HCT116 (cell line): ENCODE data around the gene CGNL1. TPM values are rescaled to one million over a fixed set of nuclear protein-coding genes. Genes with fewer than 3 reads are reported as not detected.

Source experiments
- ATAC-seq: fragments of 200-7000 bp; cut with Tn5 transposase; 2 replicates; pipeline ENCODE4 v1.9.1; 2020; ENCODE audit warnings: mild to moderate bottlenecking, moderate library complexity
- BruUV-seq: library from RNA; stranded (reverse); fragments of 400-500 nt; replicated peaks from 2 replicates; lab custom pipeline; 2021; lab: Mats Ljungman, UMichigan
- CTCF ChIA-PET: fragments of 300-600 bp; sonication (Branson Sonifier 250); formaldehyde crosslinking; loops from one replicate; lab custom pipeline; 2021; ENCODE audit warnings: antibody characterized with exemption; lab: Charles Lee
- POLR2A ChIA-PET: fragments of 300-600, 350-600 bp; sonication (Branson Sonifier 250); formaldehyde crosslinking; loops from one replicate; lab custom pipeline; 2021; ENCODE audit warnings: antibody characterized with exemption; lab: Charles Lee
- RAD21 ChIA-PET, 2 experiments: fragments of 300-600 bp; sonication (Branson Sonifier 250); formaldehyde crosslinking; loops; one replicate each; lab custom pipeline; 2023; ENCODE audit warnings: low total read pairs in 2 of 2; ENCODE audit not compliant: uncharacterized antibody in 2 of 2, unreplicated experiment in 2 of 2, low non-redundant PET in 1 of 2; lab: Charles Lee
- DNase-seq: peaks from one replicate; pipeline ENCODE4 v3.0.0-alpha.2; 2010; ENCODE audit warnings: low read depth, low spot score
- H2AFZ ChIP-seq: fragments of 200-600 bp; shearing (Covaris generic), sonication (generic); 2 replicates; pipeline ENCODE4 v1.6.1; 2017; ENCODE audit warnings: low read depth, mixed run types, mixed read lengths, antibody characterized with exemption, low read length; ENCODE audit not compliant: poor library complexity, severe bottlenecking
- H3K27ac ChIP-seq: 2 replicates; pipeline ENCODE4 v1.5.1; 2012; ENCODE audit warnings: low read depth, low read length
- H3K27me3 ChIP-seq: fragments of 200-600 bp; sonication (generic); 2 replicates; pipeline ENCODE4 v1.6.1; 2016; ENCODE audit warnings: mixed run types, low read length, mixed read lengths; ENCODE audit not compliant: insufficient read depth
- H3K36me3 ChIP-seq, 2 experiments: fragments of 200-500 bp in 1 of 2; fragments of 200-600 bp in 1 of 2; sonication (Bioruptor generic) in 1 of 2; sonication (generic) in 1 of 2; 2 replicates each; pipeline versions ENCODE4 v1.5.1 to v1.6.1; 2014 to 2016; ENCODE audit warnings: low read length in 2 of 2, inconsistent platforms in 1 of 2, mixed read lengths in 1 of 2, mixed run types in 1 of 2; ENCODE audit not compliant: insufficient read depth in 2 of 2, control insufficient read depth in 1 of 2
- H3K4me1 ChIP-seq, 2 experiments: fragments of 200-600 bp in 1 of 2; sonication (generic) in 1 of 2; 2 replicates each; pipeline versions ENCODE4 v1.5.1 to v1.6.1; 2012 to 2017; ENCODE audit warnings: low read length in 2 of 2, inconsistent platforms in 1 of 2, mild to moderate bottlenecking in 1 of 2, mixed read lengths in 1 of 2, mixed run types in 1 of 2, moderate library complexity in 1 of 2; ENCODE audit not compliant: insufficient read depth in 2 of 2, control insufficient read depth in 1 of 2
- H3K4me2 ChIP-seq: fragments of 200-600 bp; sonication (generic); 2 replicates; pipeline ENCODE4 v1.6.1; 2017; ENCODE audit warnings: mixed run types, low read length, mixed read lengths
- H3K4me3 ChIP-seq, 2 experiments: fragments of 200-600 bp in 1 of 2; sonication (generic) in 1 of 2; replicated peaks in 1 of 2; 2 replicates each; pipeline ENCODE4 v1.5.1; 2011 to 2016; ENCODE audit warnings: low read length in 2 of 2, control low read depth in 1 of 2, low read depth in 1 of 2, mild to moderate bottlenecking in 1 of 2, mixed read lengths in 1 of 2, mixed run types in 1 of 2
- H3K79me2 ChIP-seq: fragments of 200-600 bp; sonication (generic); 2 replicates; pipeline ENCODE4 v1.6.1; 2017; ENCODE audit warnings: mild to moderate bottlenecking, mixed run types, low read length, moderate library complexity, mixed read lengths; ENCODE audit not compliant: insufficient read depth
- H3K9ac ChIP-seq: fragments of 200-600 bp; sonication (generic); 2 replicates; pipeline ENCODE4 v1.6.1; 2016; ENCODE audit warnings: low read length, mixed read lengths
- H3K9me2 ChIP-seq: fragments of 200-600 bp; sonication (generic), shearing (Covaris generic); 2 replicates; pipeline ENCODE4 v1.6.1; 2017; ENCODE audit warnings: mixed run types, mild to moderate bottlenecking, moderate library complexity; ENCODE audit not compliant: insufficient read depth
- H3K9me3 ChIP-seq, 2 experiments: fragments of 200-500 bp in 1 of 2; fragments of 200-600 bp in 1 of 2; sonication (Bioruptor generic) in 1 of 2; sonication (generic) in 1 of 2; 2 replicates each; pipeline ENCODE4 v1.6.1; 2014 to 2017; ENCODE audit warnings: low read length in 2 of 2, mixed read lengths in 2 of 2, inconsistent platforms in 1 of 2, low read depth in 1 of 2, mild to moderate bottlenecking in 1 of 2, mixed run types in 1 of 2, moderate library complexity in 1 of 2; ENCODE audit not compliant: control insufficient read depth in 1 of 2, insufficient read depth in 1 of 2
- H4K20me1 ChIP-seq: fragments of 200-600 bp; sonication (generic), shearing (Covaris generic); 2 replicates; pipeline ENCODE4 v1.6.1; 2017; ENCODE audit warnings: mixed run types, mild to moderate bottlenecking, moderate library complexity; ENCODE audit not compliant: insufficient read depth
- CBX3 ChIP-seq: IDR thresholded peaks from 2 replicates; pipeline ENCODE4 v1.6.1; 2012; ENCODE audit warnings: low read depth
- EGR1 ChIP-seq: IDR thresholded peaks from 2 replicates; pipeline ENCODE4 v1.6.1; 2012; ENCODE audit warnings: low read depth
- EZH2phosphoT487 ChIP-seq: fragments of 200-600 bp; IDR thresholded peaks from 2 replicates; pipeline ENCODE4 v1.6.1; 2018; ENCODE audit warnings: antibody characterized with exemption, borderline replicate concordance
- FOSL1 ChIP-seq: IDR thresholded peaks from 2 replicates; pipeline ENCODE4 v1.6.1; 2012; ENCODE audit warnings: low read depth
- POLR2A ChIP-seq: IDR thresholded peaks from 2 replicates; pipeline ENCODE4 v1.7.0; 2011; ENCODE audit warnings: borderline replicate concordance; ENCODE audit not compliant: insufficient read depth, insufficient read length; ENCODE audit errors: extremely low read depth
- POLR2AphosphoS5 ChIP-seq: IDR thresholded peaks from 2 replicates; pipeline ENCODE4 v1.6.1; 2011; ENCODE audit warnings: mild to moderate bottlenecking, low read depth, low read length, moderate library complexity
- RAD21 ChIP-seq: IDR thresholded peaks from 2 replicates; pipeline ENCODE4 v1.6.1; 2012; ENCODE audit warnings: low read depth, mild to moderate bottlenecking
- REST ChIP-seq: IDR thresholded peaks from 2 replicates; pipeline ENCODE4 v1.6.1; 2012; ENCODE audit warnings: low read depth
- SIN3A ChIP-seq: IDR thresholded peaks from 2 replicates; pipeline ENCODE4 v1.6.1; 2012; ENCODE audit warnings: low read depth
- ZFX ChIP-seq: fragments of 450-650 bp; IDR thresholded peaks from 2 replicates; pipeline ENCODE4 v1.6.1; 2017
- ZNF274 ChIP-seq: fragments of 200-500 bp; sonication (Bioruptor generic); IDR thresholded peaks from 2 replicates; pipeline ENCODE4 v1.6.1; 2014; ENCODE audit warnings: mild to moderate bottlenecking, low read depth, low read length, inconsistent platforms
- intact Hi-C: fragments of 100-400 bp; cut with micrococcal nuclease; formaldehyde crosslinking; loops from 2 replicates; pipeline ENCODE4 v1.10.0; 2022
- total RNA-seq: library from RNA; stranded (reverse); gene quantifications from one replicate; pipeline ENCODE4 v1.2.1, GENCODE V29; 2021; ENCODE audit not compliant: unreplicated experiment
- TF ChIP-seq, protein P1 (sequence below): IDR thresholded peaks from 2 replicates; pipeline ENCODE4 v1.6.1; 2012
- TF ChIP-seq, protein P2 (sequence below), 3 experiments: fragments of 200-600 bp in 1 of 3; sonication (generic) in 1 of 3; IDR thresholded peaks in 2 of 3; conservative IDR thresholded peaks in 1 of 3; 2 replicates each; pipeline ENCODE4 v1.5.1; 2012 to 2017; ENCODE audit warnings: low read depth in 2 of 3, low read length in 2 of 3, antibody characterized with exemption in 1 of 3, borderline replicate concordance in 1 of 3, control low read depth in 1 of 3, mild to moderate bottlenecking in 1 of 3, mixed read lengths in 1 of 3, mixed run types in 1 of 3, moderate library complexity in 1 of 3; ENCODE audit not compliant: insufficient read depth in 1 of 3

Gene CGNL1
- total RNA-seq, 1 experiment from 2014 or later, result 2.2 TPM

DNA sequence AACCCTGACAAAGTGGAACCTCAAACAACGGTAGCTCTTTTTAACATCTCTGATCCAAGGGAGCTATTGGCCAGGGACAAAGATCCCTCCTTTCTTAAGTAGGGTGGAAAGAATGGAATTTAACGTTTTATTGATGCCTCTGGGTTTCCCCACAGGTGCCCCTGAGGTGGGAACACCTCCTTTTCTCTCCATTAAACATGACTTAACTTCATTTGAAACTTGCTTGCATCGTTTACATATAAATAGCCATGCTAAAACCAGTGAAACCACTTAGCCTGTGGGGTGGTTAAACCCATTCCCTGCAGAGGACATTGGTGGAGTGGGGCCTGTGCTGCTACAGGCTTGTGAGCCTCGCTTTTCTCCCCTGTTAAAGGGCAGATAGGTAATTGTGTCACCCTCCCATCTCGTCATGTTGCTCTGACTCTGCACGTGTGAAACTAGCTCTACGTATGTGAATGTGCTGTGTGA, 9.7 kb downstream of the CGNL1 start:
- H3K4me2 ChIP-seq, result no peak overlapping the region
- no peaks in the 10 kb centered on the region for H4K20me1 ChIP-seq
- TF ChIP-seq ZNF274 (no peak), REST (no peak), POLR2AphosphoS5 (no peak), EGR1 (no peak), FOSL1 (no peak), SIN3A (no peak), EZH2phosphoT487 (no peak), POLR2A (no peak), ZFX (no peak), CBX3 (no peak), RAD21 (no peak)
- TF ChIP-seq, protein P1, sequence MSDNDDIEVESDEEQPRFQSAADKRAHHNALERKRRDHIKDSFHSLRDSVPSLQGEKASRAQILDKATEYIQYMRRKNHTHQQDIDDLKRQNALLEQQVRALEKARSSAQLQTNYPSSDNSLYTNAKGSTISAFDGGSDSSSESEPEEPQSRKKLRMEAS, result no peak
- TF ChIP-seq, protein P2, sequence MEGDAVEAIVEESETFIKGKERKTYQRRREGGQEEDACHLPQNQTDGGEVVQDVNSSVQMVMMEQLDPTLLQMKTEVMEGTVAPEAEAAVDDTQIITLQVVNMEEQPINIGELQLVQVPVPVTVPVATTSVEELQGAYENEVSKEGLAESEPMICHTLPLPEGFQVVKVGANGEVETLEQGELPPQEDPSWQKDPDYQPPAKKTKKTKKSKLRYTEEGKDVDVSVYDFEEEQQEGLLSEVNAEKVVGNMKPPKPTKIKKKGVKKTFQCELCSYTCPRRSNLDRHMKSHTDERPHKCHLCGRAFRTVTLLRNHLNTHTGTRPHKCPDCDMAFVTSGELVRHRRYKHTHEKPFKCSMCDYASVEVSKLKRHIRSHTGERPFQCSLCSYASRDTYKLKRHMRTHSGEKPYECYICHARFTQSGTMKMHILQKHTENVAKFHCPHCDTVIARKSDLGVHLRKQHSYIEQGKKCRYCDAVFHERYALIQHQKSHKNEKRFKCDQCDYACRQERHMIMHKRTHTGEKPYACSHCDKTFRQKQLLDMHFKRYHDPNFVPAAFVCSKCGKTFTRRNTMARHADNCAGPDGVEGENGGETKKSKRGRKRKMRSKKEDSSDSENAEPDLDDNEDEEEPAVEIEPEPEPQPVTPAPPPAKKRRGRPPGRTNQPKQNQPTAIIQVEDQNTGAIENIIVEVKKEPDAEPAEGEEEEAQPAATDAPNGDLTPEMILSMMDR (IDR thresholded peaks at IDR 0.05 in 2 of 3, conservative IDR thresholded peaks at IDR 0.05 in 1 of 3; ENCODE audit: borderline replicate concordance in 1 of 3, insufficient read depth in 1 of 3, low read depth in 2 of 3, low read length in 2 of 3), result no peak
- H3K79me2 ChIP-seq, result no peaks in the 10 kb centered on the region
- H3K4me1 ChIP-seq, result no peaks in the 10 kb centered on the region
- H3K9ac ChIP-seq, result no peak overlapping the region
- no peak overlapping the region for H3K4me3 ChIP-seq
- DNase-seq (no peak), ATAC-seq (no peak)
- no peaks in the 10 kb centered on the region for H3K36me3 ChIP-seq
- no peaks in the 10 kb centered on the region; the same call in 1 of the 2 replicates for H3K9me2 ChIP-seq
- CTCF ChIA-PET, result interaction anchor here (1.2 kb wide), 1 partner anchor 14 kb away, joined by 3 read pairs; no protein-coding TSS in a partner anchor
- no peaks in the 10 kb centered on the region for H3K9me3 ChIP-seq
- BruUV-seq, result no TSS peak
- H3K27me3 ChIP-seq, result no peaks in the 10 kb centered on the region
- no peak overlapping the region for H3K27ac ChIP-seq
- intact Hi-C loops, result no loop called here
- RAD21 ChIA-PET, result no interaction called here
- POLR2A ChIA-PET, result no interaction called here
- H2AFZ ChIP-seq, result no peak overlapping the region
